ENCODE data around the gene GLIS2. TPM values are rescaled to one million over a fixed set of nuclear protein-coding genes. Genes with fewer than 3 reads are reported as not detected.
A peak's percentile ranks its signal among the peaks of the same experiment; 100 is the strongest.
"Not testable (repeated sequence)": the region's sequence is repeated elsewhere in the genome, so short reads cannot be mapped to it uniquely, and the experiment has no call there.

GLIS2 gene
- total RNA-seq, 1 experiment from 2014 or later = 13.1 TPM

- H3K9me3 ChIP-seq = no peaks in the 10 kb centered on the region
- no peaks in the 10 kb centered on the region for H3K27me3 ChIP-seq (replicated peaks; ENCODE audit: control insufficient read depth, insufficient read depth, low read length)
- ChIA-PET POLR2A (no interaction called here), CTCF (interaction anchor here (0.8 to 1.2 kb wide), 2 partner anchors 38 to 50 kb away, joined by 3 read pairs; no protein-coding TSS in a partner anchor)
- no peak overlapping the region for H3K4me3 ChIP-seq (ENCODE audit: low read depth, low read length)
- H3K36me3 Mint-ChIP-seq (ENCODE audit: insufficient read depth, unreplicated experiment) = peaks cover 13% of the 10 kb centered on the region
- no TSS peak for BruUV-seq (replicated peaks)
- H3K4me3 Mint-ChIP-seq (ENCODE audit: unreplicated experiment) = no peak overlapping the region
- H3K4me1 Mint-ChIP-seq (ENCODE audit: low read depth, unreplicated experiment) = no peaks in the 10 kb centered on the region
- no peaks in the 10 kb centered on the region for H3K4me1 ChIP-seq
- DNase-seq = no peak
- no peak overlapping the region for H3K27ac Mint-ChIP-seq (ENCODE audit: unreplicated experiment)
- H3K9me3 Mint-ChIP-seq (ENCODE audit: unreplicated experiment) = no peaks in the 10 kb centered on the region
- intact Hi-C loops (cut with micrococcal nuclease; ENCODE audit: unreplicated experiment) = loop anchor here (5.0 kb wide), 1 partner anchor 61 kb away; the partner anchor contains the start of gene TFAP4
- no peaks in the 10 kb centered on the region for H3K27me3 Mint-ChIP-seq (ENCODE audit: insufficient read depth, unreplicated experiment)
- peaks cover 1% of the 10 kb centered on the region; the same call in 1 of the 2 replicates for H3K36me3 ChIP-seq (ENCODE audit: control insufficient read depth, insufficient read depth, low read length)
- TF ChIP-seq CTCF (IDR thresholded peaks at IDR 0.05; ENCODE audit: insufficient read depth in 1 of 2, low read depth in 1 of 2, low read length in 1 of 2, severe bottlenecking in 1 of 2, unreplicated experiment in 1 of 2) = no peak
Measured at GRCh38 chr16:4333308-4333638, 17.4 kb downstream of the GLIS2 start.

GRCh38 chr16:4333714-4334113 is 17.8 kb downstream of the GLIS2 start:
- H3K4me1 ChIP-seq; H3K9me3 Mint-ChIP-seq (ENCODE audit: unreplicated experiment); H3K9me3 ChIP-seq; BruUV-seq (replicated peaks); H3K27me3 Mint-ChIP-seq (ENCODE audit: insufficient read depth, unreplicated experiment); H3K27ac Mint-ChIP-seq (ENCODE audit: unreplicated experiment); H3K4me3 ChIP-seq (ENCODE audit: low read depth, low read length); DNase-seq; H3K27me3 ChIP-seq (replicated peaks; ENCODE audit: control insufficient read depth, insufficient read depth, low read length); H3K4me3 Mint-ChIP-seq (ENCODE audit: unreplicated experiment); H3K36me3 ChIP-seq (ENCODE audit: control insufficient read depth, insufficient read depth, low read length); H3K4me1 Mint-ChIP-seq (ENCODE audit: low read depth, unreplicated experiment); POLR2A ChIA-PET: not testable (repeated sequence)
- H3K36me3 Mint-ChIP-seq (ENCODE audit: insufficient read depth, unreplicated experiment) = peaks cover 18% of the 10 kb centered on the region
- CTCF ChIA-PET = interaction anchor here (0.8 kb wide), 1 partner anchor 39 kb away, joined by 3 read pairs; no protein-coding TSS in a partner anchor
- intact Hi-C loops (cut with micrococcal nuclease; ENCODE audit: unreplicated experiment) = loop anchor here (5.0 kb wide), 1 partner anchor 61 kb away; the partner anchor contains the start of gene TFAP4

- no peaks in the 10 kb centered on the region for H3K27me3 ChIP-seq (replicated peaks; ENCODE audit: control insufficient read depth, insufficient read depth, low read length)
- Mint-ChIP-seq H3K4me3 (ENCODE audit: unreplicated experiment) (no peak overlapping the region), H3K9me3 (ENCODE audit: unreplicated experiment) (no peaks in the 10 kb centered on the region), H3K36me3 (ENCODE audit: insufficient read depth, unreplicated experiment) (peaks cover 29% of the 10 kb centered on the region), H3K27me3 (ENCODE audit: insufficient read depth, unreplicated experiment) (no peaks in the 10 kb centered on the region), H3K4me1 (ENCODE audit: low read depth, unreplicated experiment) (no peaks in the 10 kb centered on the region), H3K27ac (ENCODE audit: unreplicated experiment) (no peak overlapping the region)
- no TSS peak for BruUV-seq (replicated peaks)
- no peak overlapping the region for H3K4me3 ChIP-seq (ENCODE audit: low read depth, low read length)
- DNase-seq = peak in 1 of 2 experiments; percentile 26
- ChIA-PET POLR2A (no interaction called here), CTCF (no interaction called here)
- peaks cover 1% of the 10 kb centered on the region; the same call in 1 of the 2 replicates for H3K36me3 ChIP-seq (ENCODE audit: control insufficient read depth, insufficient read depth, low read length)
- no peaks in the 10 kb centered on the region for H3K4me1 ChIP-seq
- no peak for TF ChIP-seq CTCF (IDR thresholded peaks at IDR 0.05; ENCODE audit: insufficient read depth in 1 of 2, low read depth in 1 of 2, low read length in 1 of 2, severe bottlenecking in 1 of 2, unreplicated experiment in 1 of 2)
- no peaks in the 10 kb centered on the region for H3K9me3 ChIP-seq
- intact Hi-C loops (cut with micrococcal nuclease; ENCODE audit: unreplicated experiment) = loop anchor here (5.0 kb wide), 1 partner anchor 63 kb away; the partner anchor contains the start of gene TFAP4
Measured at GRCh38 chr16:4334724-4335495, 19.0 kb downstream of the GLIS2 start.

Measured in Caco-2 (cell line).